GM21526 (cell line): ENCODE data around the gene NLRP1.

ENCODE experiments used
- ATAC-seq: cut with Tn5 transposase; IDR thresholded peaks from one replicate; pipeline ENCODE4 v1.9.1; 2021; ENCODE audit warnings: moderate library complexity; ENCODE audit not compliant: unreplicated experiment, low FRiP score

Gene NLRP1

DNA sequence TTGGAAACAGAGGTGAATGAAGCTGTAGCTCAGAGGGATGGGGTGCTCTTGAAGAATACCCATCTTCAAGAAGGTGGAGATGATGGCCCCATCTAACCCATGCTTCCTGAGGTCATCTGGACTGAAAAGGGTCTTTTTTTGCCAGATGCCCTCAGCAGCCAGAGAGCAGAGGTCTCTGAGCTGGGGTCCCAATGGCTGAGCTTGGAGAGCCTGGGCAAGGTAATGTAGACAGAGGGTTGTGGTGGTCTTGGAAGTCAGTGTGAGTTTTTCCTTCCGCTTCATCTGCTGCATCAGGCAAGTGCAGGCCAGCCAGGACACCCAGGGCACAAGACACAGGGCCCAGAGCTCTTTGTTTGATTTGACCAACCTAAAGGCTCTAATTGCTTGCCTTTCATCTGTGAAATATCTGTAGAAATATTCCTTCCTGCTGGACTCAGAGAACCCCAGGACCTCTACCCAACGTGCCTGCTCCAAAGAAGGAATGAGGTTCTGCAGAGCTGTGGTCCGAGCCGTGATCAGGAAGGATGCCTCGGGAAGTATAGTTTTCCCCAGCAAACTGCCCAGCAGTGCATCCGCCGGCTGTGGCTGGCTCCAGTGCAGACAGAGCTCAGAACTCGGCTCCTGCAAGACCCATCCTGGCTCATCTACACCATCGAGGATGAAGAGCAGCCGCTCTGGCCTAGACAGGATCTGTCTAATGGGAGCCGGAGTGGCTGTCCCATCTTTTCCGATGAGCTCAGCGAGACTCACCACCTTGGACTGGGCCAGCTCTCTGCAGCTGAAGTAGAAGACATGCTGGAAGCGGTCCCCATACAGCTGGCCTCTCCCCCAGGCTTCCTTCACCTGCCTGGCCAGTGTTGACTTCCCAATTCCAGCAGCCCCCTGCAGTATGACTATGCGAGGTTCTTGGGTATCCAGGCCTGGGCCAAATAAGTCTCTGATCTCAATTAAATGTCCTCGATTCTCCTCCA, 25.2 kb downstream of the NLRP1 start:
- no peak for ATAC-seq

DNA sequence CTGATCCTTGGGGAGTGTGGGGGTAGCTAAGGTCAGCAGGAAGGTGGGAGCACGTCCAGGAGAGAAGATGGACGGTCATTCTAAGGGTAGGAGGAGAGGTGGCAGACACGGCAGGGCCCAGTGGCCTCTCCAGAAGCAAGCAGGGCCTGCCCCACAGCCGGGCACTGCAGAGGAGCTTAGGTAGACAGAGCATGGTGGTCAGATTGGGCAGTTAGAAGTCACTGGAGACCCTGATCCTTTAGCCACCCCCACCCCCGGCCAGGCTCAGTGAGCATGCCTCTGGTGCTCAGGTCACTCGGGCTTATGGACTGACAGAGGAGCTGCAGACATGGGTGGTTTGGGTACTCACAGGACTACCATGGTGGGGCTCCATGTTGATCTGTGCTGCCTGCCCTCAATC, 26.3 kb downstream of the NLRP1 start:
- ATAC-seq, result no peak

DNA sequence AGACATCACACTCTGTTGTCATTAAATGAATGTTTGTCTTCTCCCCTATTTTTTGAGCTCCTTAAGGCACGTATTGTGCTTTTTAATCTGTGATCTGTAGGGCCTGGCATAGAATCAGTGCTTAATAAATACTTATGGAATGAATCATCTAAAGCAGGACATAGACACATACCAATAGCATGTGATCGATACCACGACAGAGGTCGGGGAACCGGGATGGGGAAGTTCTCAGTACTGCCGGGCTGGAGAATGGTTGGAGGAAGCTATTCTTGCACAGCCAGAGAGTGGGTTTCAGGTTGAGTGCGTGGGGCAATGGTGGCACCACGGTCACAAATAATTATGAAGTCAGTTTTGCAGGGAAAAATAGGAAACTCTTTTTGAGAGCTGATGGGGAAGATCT, 26.8 kb downstream of the NLRP1 start:
- no peak for ATAC-seq

DNA sequence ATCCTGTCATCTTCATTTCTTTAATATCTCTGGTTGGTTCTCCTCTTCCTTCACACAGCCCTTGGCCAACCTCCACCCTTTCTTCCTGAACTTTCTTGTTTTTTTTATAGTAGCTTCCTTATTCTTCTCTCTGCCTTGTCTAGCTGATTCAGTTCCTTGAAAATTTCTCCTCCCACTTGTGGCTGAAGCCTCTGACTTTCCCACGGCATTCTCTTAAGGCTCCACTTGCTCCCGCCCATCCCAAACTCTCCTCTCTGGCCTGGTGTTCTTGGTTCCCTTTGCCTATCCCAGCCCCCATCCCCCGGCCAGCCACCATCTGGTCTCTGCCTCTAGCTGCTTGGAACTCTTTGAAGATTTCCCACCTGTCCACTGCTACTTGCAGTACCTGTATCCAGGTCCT, 29.1 kb downstream of the NLRP1 start:
- ATAC-seq, result no peak

DNA sequence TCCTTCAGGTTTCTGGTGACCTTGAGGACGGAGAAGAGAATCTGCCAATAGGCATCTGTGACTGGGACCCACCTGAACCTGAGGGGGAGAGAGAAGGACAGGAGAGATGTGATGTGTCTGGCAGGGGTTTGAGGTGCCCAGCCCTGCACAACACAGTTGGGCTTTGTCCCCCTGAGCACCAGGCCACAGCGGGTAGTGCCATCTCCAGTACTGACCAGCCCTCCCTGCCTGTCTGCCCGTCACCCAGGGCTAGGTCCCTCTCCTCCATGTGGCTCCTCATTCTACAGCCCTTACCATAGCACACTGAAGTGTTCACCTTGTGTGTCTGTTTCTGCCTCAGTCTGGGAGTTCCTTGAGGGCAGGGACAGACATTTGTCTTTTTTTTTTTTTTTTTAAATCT, 30.8 kb downstream of the NLRP1 start:
- ATAC-seq, result no peak

DNA sequence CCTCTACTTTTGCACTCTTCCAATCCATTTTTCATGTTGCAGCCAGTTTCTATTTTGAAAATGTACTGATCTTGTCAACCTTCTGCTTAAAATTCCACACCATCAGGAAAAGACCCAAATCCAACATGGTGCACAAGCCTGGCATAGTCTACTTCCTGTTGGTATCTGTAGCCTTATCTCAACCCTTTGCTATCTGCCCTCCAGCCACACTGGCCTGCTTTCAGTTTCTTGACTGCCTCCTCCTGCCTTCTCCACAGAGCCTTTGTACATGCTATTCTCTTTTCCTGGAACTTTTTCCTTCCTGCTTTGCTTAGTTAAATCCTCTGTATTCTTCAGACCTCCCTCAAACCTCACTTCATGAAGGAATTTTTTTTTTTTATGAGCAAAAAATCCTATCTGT, 31.5 kb downstream of the NLRP1 start:
- ATAC-seq, result no peak

DNA sequence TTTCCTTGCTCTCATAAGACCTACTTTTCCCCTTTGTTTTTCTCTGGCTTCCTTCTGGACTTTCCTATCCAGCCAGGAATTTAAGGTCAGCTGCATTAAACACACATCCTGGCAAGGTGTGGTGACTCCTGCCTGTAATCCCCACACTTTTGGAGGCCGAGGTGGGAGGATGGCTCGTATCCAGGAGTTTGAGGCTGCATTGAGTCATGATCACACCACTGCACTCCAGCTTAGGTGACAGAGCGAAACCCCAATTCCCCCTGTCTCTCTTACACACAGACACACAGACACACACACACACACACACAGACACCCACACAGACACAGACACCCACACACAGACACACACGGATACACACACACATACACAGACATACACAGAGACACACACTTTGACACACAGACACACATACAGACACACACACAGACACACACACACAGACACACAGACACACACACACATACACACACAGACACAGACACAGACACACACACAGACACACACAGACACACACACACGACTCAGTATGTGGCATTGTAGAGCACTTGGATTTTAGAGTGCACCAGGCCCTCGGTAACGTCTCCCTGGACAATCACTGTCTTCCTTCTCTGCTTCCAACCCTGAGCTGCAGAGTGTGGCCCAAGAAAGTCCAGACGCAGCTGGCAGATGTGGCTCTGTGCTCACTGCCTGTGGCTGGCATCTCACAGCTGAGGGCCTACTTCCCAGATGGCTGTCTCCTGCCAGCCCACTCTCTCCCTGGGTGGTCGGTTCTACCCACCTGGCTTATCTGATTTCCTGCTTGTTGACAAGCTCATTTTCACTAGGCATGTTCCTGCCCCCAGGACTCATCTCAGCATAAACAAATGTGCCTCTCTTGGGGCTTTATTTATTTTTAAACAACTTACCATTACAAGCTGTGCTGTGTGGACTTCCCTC, 39.0 kb downstream of the NLRP1 start:
- no peak for ATAC-seq

DNA sequence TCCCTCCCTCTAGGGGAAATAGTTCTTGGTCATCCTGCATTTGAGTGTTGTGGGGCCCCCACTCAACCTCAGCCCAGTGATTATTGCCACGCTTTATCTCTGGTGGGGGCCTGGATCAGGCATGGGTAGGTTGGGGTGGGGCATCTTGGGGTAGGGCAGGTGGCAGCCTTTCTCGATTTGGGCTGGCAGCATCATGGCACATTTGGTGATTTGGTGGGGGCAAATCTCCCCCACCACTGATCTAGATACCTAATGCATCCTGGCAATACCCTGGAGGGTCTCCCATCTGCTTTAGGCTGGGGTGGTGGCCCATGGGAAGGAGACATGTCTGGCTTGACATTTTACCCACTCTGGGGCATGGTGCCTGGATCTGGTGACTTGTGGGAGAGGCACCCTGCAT, 40.2 kb downstream of the NLRP1 start:
- ATAC-seq, result no peak

DNA sequence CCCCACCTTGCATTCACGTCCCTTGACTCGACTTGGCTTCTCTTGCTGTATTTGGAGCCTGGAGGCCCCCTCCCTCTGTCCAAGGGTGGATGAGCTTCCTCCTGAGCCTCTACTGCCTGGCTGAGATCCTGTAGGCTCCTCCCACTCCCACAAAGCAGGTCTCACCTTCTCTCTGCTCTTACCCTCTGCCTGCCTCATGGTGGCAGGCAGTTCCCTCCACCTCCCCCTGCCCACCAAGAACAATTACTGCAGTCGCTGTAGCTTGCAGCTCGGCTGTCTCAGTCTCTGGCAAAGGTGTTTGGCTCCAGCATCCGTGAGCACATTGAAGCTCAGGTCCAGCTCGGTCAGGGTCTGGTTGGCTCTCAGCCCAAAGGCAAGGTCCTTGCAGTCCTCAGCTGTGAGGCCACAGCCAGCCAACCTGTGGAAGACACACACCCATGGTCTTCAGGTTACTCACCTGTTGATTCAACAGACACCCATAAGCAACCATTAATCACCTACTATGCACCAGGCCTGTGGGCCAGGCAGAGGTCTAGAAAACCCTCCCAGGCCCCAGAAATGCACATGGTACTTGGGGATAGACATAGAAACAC, 42.6 kb downstream of the NLRP1 start:
- ATAC-seq, result no peak

DNA sequence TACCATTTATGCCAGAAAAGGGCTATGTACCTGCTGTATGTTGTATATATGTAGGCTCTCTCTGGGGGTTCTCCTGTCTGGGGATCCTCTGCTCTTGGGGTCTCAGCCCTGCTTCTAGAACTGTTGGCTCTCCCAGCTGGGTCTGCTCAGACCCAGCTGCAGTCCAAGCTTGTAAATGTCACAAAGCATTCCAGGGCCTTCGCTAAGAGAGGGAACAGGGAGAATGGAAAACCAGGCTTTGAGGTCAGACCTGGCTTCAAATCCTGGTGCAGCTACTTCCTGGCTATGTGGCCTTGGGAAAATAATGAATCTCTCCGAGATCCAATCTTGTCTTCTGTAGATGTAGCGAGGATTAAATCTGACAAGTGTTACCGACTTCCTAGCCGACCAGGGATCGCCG, 44.0 kb downstream of the NLRP1 start:
- ATAC-seq, result no peak

DNA sequence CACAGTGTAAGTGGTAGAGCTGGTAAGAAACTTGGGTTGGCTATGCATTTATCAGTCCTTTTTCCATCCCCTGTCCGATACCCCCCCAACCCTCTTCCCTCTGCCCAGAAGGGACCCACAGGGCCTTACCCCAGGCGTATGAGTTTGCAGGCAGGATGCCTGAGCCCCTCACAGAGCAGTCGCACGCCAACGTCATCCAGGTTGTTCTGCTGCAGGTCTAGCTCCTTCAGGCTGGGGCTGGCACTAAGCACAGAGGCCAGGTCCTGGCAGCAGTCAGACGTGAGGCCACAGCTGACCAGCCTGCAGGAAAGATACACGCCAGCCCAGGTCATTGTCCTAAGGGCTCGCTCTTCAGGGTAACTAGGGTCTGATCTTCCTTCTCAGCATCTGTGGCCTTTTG, 45.0 kb downstream of the NLRP1 start:
- no peak for ATAC-seq

DNA sequence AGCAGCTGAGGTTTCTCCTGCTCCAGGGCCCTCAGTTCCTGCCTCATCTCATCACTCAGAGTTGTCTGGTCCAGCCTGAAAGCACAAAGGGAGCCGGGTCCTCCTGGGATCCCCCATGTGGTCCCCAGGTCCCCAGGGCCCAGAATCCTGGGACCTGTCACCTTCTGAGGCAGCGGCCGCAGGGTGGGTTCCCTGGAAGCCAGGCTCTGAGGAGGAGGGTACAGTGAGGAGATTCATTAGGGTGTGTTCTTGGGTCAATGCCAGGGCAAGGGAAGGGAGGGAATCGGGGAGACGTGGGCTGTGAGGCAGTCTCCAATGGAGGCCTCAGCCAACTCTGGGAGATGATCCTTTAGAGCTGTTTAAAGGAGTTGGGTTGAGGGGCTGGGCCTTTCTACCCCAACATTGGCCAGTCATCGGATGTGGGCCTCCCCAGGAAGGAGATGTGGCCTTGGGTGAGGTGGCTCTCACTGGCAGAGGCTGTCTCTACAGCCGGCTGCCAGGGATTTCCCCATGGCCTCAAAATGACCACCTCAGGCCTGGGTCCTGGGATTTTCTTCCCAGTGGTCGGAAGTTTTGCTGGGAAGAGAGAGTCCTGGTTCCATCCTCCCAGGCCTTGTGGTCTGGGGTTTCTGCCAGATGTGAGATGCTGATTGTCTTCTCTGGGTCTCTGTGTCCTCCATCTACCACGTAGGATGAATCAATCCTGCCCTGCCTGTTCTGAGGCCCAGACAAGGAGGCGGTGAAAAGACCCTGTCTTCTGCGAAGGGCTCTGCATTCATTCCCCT, 47.3 kb downstream of the NLRP1 start:
- ATAC-seq, result no peak

DNA sequence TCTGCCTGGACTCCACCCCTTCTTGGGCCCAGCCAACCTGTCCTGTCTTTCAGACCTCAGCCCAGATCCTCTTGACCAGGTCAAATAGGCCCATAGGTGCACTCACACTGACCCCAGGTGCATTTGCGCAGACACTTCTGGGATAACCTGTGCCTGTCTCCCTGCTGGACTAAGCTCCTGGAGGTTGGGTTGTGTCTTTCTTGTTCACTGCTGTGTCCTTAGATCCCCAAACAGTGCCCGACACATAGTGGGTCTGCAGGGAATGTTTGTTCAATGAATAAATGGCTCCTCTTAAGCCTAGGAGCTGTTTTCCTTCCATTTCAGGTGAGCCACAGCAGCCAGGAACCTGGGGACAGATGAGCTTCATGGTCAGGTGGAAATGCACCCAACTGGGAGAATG, 48.9 kb downstream of the NLRP1 start:
- ATAC-seq, result no peak

DNA sequence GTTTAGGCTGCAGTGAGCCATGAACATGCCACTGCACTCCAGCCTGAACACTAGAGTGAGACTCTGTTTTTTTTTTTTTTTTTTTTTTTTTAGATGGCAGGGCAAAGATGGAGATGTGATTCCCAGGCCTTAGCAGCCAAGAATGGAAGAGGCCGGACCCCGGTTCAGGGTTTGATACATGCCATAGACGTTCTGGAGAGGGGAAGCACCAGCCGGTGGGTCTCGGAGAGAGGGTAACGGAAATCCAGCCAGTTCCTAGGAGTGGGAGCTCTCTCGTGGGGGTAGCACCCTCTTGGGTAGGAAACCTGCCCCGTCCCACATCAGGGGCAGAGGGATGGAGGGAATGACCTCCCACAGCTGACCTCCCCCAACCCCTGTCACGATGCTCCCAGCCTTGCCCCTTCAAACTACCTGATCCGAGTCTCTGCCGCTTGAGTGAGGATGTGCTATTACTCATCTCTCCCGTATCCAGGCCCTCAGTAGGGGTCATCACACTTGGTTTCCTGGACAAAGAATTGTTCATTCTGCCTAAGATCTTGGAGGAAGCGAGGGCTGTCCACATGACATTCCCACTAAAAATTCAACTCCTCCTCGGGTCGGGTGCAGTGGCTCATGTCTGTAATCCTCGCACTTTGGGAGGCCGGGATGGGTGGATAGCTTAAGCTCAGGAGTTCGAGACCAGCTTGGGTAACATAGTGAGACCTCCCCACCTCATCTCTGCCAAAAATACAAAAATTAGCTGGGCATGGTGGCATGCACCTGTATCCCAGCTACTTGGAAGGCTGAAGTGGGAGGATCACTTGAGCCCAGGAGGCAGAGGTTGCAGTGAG, 50.6 kb downstream of the NLRP1 start:
- ATAC-seq, result no peak

DNA sequence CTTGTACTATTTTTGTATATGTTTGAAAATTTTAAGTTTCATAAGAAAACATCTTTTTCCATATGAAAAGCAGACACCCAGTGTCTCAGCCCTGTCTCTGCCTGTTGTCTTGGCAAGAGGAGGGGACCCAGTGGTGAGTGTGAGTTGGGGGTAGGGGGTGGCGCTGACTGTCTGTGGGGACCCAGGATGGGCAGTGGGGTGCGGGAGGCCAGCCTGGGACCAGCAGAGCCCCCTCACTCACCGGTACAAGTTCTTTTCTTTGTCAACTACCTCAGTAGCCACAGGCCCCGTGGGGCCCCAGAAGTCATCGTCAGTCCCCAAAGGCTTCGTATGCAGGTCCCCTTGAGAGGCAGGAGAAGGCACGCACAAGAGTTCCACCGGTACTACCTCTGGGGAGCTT, 51.7 kb downstream of the NLRP1 start:
- ATAC-seq, result no peak

DNA sequence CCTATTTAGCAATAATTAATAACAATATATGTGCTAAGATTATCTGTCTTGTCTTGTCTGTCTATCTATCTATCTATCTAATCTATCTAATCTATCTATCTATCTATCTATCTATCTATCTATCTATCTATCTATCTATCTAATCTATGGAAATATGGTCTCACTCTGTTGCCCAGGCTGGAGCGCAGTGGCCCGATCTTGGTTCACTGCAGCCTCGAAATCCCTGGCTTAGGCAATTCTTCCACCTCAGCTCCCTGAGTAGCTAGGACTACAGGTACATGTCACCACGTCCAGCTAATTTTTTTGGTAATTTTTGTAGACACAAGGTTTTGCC, 53.3 kb downstream of the NLRP1 start:
- ATAC-seq, result no peak

DNA sequence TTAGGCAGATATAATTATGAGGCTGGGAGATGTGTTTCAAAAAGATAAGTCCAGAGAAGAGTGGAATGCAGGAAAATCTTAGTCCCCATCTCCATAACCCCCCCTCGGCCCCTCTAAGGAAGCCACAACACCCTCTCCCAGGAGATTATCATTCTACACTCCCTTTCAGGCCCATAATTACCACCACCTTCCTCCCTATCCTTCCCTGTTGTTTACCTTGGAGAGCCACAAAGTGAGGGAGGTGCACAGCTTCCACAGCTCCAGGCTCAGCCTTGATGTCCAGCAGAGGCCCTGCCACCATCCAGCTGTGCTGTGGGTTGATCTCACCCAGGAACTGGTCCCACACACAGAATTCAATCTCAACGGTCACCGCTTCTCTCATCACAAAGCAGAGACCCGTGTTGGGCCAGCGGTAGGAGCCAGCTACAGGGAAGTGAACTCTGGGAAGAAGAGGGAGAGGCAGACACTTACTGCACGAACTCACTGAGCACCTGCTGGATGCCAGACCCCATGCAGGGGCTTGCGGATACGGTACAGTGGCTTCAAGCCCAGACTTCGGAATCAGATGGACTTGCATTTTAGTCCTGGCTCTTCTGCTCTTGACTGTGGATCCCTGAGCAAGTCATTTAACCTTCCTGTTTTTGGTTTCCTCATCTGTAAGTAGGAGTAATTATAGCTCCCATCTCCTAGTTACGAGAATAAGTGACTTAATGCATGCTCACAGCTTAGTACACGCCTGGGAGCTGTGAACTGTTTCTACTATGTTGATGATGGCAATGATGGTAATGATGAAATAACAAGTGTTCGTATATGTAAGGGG, 53.8 kb downstream of the NLRP1 start:
- no peak for ATAC-seq

DNA sequence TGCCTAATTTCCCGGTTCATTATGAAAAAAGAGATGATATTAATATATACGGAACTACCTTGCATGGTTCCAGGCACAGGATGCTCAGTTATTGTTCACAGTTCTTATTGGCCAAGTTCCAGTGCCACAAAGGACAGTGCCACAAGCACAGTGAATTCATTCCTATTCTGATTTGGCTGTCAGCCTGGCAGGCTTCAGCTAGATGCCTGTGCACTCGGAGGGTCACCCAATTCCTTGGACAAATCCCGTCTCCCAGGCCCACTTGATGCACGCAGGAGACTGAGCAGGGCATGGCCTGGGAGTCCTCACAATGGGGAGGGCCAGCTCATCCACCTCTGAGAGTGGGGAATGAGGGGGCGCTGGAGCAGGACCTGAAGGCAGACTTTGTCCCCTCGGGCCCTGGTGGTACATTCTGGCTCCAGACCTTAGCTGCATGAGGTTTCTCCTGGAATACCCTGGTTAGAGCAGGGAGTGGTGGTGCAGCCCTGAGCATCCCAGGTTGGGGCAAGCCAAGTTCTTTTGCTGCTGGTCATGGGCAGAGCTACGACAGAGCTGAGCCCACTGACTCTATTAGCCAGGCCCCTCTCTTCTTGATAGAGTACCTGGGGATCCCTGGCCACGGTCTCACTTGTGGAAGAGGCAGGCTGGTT, 56.6 kb downstream of the NLRP1 start:
- no peak for ATAC-seq
